HG03196 (cell line): ENCODE results near the gene CPSF4L.

Experiments
- ATAC-seq: cut with Tn5 transposase; IDR thresholded peaks from one replicate; pipeline ENCODE4 v1.9.1; 2021; ENCODE audit not compliant: unreplicated experiment

Gene CPSF4L

GRCh38 chr17:73203788-73204479 is 57.7 kb downstream of the CPSF4L start:
- no peak for ATAC-seq

GRCh38 chr17:73203135-73203787 is 58.4 kb downstream of the CPSF4L start:
- no peak for ATAC-seq

GRCh38 chr17:73201215-73202069 is 60.2 kb downstream of the CPSF4L start:
- no peak for ATAC-seq

GRCh38 chr17:73200476-73200875 is 61.2 kb downstream of the CPSF4L start:
- ATAC-seq, result no peak

- ATAC-seq, result no peak
These were observed 61.8 kb downstream of the CPSF4L start for GRCh38 chr17:73199751-73200317.

- ATAC-seq, result no peak
These were observed 62.8 kb downstream of the CPSF4L start for GRCh38 chr17:73198930-73199260.
